ENCODE measurements around the gene QRFP.
A peak's percentile ranks its signal among the peaks of the same experiment; 100 is the strongest.

Gene QRFP

GRCh38 chr9:130896233-130897014 lies at the start of gene QRFP:
QRFP (minus strand) TSS chr9:130896812; CDS start chr9:130893838, 2,974 bp downstream.
- DNase-seq (no peak), ATAC-seq (ENCODE audit: insufficient read depth, low read depth) (0 out of 3 replicates have a peak, but pooled peaks have one; percentile 20)
- H3K4me2 ChIP-seq (ENCODE audit: insufficient read depth, low read length): no peak within 1 kb of the TSS
- H3K36me3 ChIP-seq (ENCODE audit: insufficient read depth, low read length): peaks cover 16% of the 10 kb centered on the region
- H3K4me1 ChIP-seq (ENCODE audit: insufficient read depth, low read length): no peaks in the 10 kb centered on the region
- no peaks in the 10 kb centered on the region for H3K27me3 ChIP-seq (ENCODE audit: insufficient read depth, low read length, poor library complexity)
- H3K79me2 ChIP-seq (ENCODE audit: insufficient read depth, low read length): no peaks in the 10 kb centered on the region
- H3K27ac ChIP-seq (ENCODE audit: low read length): no peak within 1 kb of the TSS
- TF ChIP-seq EZH2 (IDR thresholded peaks at IDR 0.05; ENCODE audit: borderline replicate concordance, low read depth, low read length, severe bottlenecking): no peak
- no peak for TF ChIP-seq CTCF (IDR thresholded peaks at IDR 0.05; ENCODE audit: borderline replicate concordance, extremely low read depth, low read length, poor library complexity, severe bottlenecking)
- no peak within 1 kb of the TSS for H3K9ac ChIP-seq (ENCODE audit: low read depth, low read length)
- H4K20me1 ChIP-seq (ENCODE audit: insufficient read depth, low read length): peaks cover 9% of the 10 kb centered on the region
- H3K4me3 ChIP-seq (ENCODE audit: low read depth in 1 of 2, low read length in 2 of 2): no peak within 1 kb of the TSS
- no peaks in the 10 kb centered on the region for H3K9me3 ChIP-seq (ENCODE audit: insufficient read depth, low read length, severe bottlenecking)
- no peak within 1 kb of the TSS for H2AFZ ChIP-seq (ENCODE audit: low read depth, low read length)

- DNase-seq (no peak), ATAC-seq (ENCODE audit: insufficient read depth, low read depth) (no peak)
- Histone ChIP-seq H2AFZ (ENCODE audit: low read depth, low read length) (no peak overlapping the region), H3K4me1 (ENCODE audit: insufficient read depth, low read length) (no peaks in the 10 kb centered on the region), H4K20me1 (ENCODE audit: insufficient read depth, low read length) (peaks cover 4% of the 10 kb centered on the region), H3K4me2 (ENCODE audit: insufficient read depth, low read length) (no peak overlapping the region), H3K79me2 (ENCODE audit: insufficient read depth, low read length) (no peaks in the 10 kb centered on the region), H3K9ac (ENCODE audit: low read depth, low read length) (no peak overlapping the region), H3K27ac (ENCODE audit: low read length) (no peak overlapping the region), H3K9me3 (ENCODE audit: insufficient read depth, low read length, severe bottlenecking) (no peaks in the 10 kb centered on the region), H3K4me3 (ENCODE audit: low read depth in 1 of 2, low read length in 2 of 2) (no peak overlapping the region), H3K36me3 (ENCODE audit: insufficient read depth, low read length) (no peaks in the 10 kb centered on the region), H3K27me3 (ENCODE audit: insufficient read depth, low read length, poor library complexity) (no peaks in the 10 kb centered on the region)
- TF ChIP-seq EZH2 (IDR thresholded peaks at IDR 0.05; ENCODE audit: borderline replicate concordance, low read depth, low read length, severe bottlenecking) (no peak), CTCF (IDR thresholded peaks at IDR 0.05; ENCODE audit: borderline replicate concordance, extremely low read depth, low read length, poor library complexity, severe bottlenecking) (no peak)
Measured at GRCh38 chr9:130945173-130945572, 48.6 kb upstream of the QRFP start.

GRCh38 chr9:130944510-130945058 lies 48.0 kb upstream of the QRFP start:
- no peak overlapping the region for H3K4me2 ChIP-seq (ENCODE audit: insufficient read depth, low read length)
- H3K79me2 ChIP-seq (ENCODE audit: insufficient read depth, low read length): no peaks in the 10 kb centered on the region
- DNase-seq (no peak), ATAC-seq (ENCODE audit: insufficient read depth, low read depth) (no peak)
- H3K27ac ChIP-seq (ENCODE audit: low read length): no peak overlapping the region
- H3K4me1 ChIP-seq (ENCODE audit: insufficient read depth, low read length): no peaks in the 10 kb centered on the region
- no peak overlapping the region for H2AFZ ChIP-seq (ENCODE audit: low read depth, low read length)
- no peak overlapping the region for H3K9ac ChIP-seq (ENCODE audit: low read depth, low read length)
- peaks cover 4% of the 10 kb centered on the region for H4K20me1 ChIP-seq (ENCODE audit: insufficient read depth, low read length)
- H3K9me3 ChIP-seq (ENCODE audit: insufficient read depth, low read length, severe bottlenecking): no peaks in the 10 kb centered on the region
- no peaks in the 10 kb centered on the region for H3K36me3 ChIP-seq (ENCODE audit: insufficient read depth, low read length)
- H3K4me3 ChIP-seq (ENCODE audit: low read depth in 1 of 2, low read length in 2 of 2): no peak overlapping the region
- TF ChIP-seq CTCF (IDR thresholded peaks at IDR 0.05; ENCODE audit: borderline replicate concordance, extremely low read depth, low read length, poor library complexity, severe bottlenecking) (no peak), EZH2 (IDR thresholded peaks at IDR 0.05; ENCODE audit: borderline replicate concordance, low read depth, low read length, severe bottlenecking) (no peak)
- no peaks in the 10 kb centered on the region for H3K27me3 ChIP-seq (ENCODE audit: insufficient read depth, low read length, poor library complexity)

Data from DND-41 (cell line).